Osteocyte (in vitro differentiated cells): ENCODE results near the gene NENF. TPM values are rescaled to one million over a fixed set of nuclear protein-coding genes. Genes with fewer than 3 reads are reported as not detected.

Experiments
- DNase-seq: peaks from one replicate; pipeline ENCODE4 v3.0.0; 2021; ENCODE audit warnings: mixed read lengths; ENCODE audit not compliant: unreplicated experiment; ENCODE audit errors: extremely low spot score
- H3K27ac Mint-ChIP-seq: one replicate; pipeline ENCODE4 v1.8.0; 2021; ENCODE audit warnings: mild to moderate bottlenecking, mixed read lengths; ENCODE audit not compliant: unreplicated experiment
- H3K27me3 Mint-ChIP-seq: one replicate; pipeline ENCODE4 v1.8.0; 2021; ENCODE audit warnings: mixed read lengths; ENCODE audit not compliant: unreplicated experiment
- H3K36me3 Mint-ChIP-seq: one replicate; pipeline ENCODE4 v1.8.0; 2021; ENCODE audit warnings: mixed read lengths; ENCODE audit not compliant: unreplicated experiment
- H3K4me1 Mint-ChIP-seq: one replicate; pipeline ENCODE4 v1.8.0; 2021; ENCODE audit warnings: mixed read lengths; ENCODE audit not compliant: unreplicated experiment
- H3K4me3 Mint-ChIP-seq: one replicate; pipeline ENCODE4 v1.8.0; 2021; ENCODE audit warnings: mild to moderate bottlenecking, moderate library complexity, mixed read lengths; ENCODE audit not compliant: unreplicated experiment
- H3K9me3 Mint-ChIP-seq: one replicate; pipeline ENCODE4 v1.8.0; 2021; ENCODE audit warnings: mixed read lengths; ENCODE audit not compliant: unreplicated experiment
- CTCF ChIP-seq: fragments of 200-600 bp; sonication (generic); IDR thresholded peaks from 2 replicates; pipeline ENCODE4 v1.5.0; 2021; ENCODE audit warnings: antibody characterized with exemption, mild to moderate bottlenecking, moderate library complexity
- total RNA-seq: library from RNA; stranded (reverse); gene quantifications from 2 replicates; pipeline ENCODE4 v1.2.1, GENCODE V29; 2021

NENF gene
- total RNA-seq, 1 donor from 2014 or later, result 55.9 TPM

DNA sequence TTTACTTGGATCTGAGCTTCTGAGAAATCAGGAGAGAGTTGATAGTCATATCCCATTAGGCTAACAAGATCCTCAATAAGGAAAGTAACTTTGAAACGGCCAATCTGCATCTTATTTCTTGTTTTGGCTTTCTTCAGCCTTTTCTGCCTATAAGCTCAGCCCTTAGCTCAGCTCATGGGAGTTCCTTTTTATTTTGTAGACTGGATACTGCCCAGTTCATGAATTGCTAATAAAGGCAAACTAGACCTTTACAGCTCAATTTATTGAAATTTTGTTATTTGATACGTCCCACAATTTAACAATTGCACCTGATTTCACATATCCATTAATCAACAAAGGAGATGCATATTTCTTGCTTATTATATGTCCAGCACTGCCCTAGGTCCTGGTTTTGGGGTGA is 22.7 kb downstream of the NENF start:
- no peak for DNase-seq
- no peak overlapping the region for H3K27ac Mint-ChIP-seq
- no peak overlapping the region for H3K4me3 Mint-ChIP-seq
- H3K27me3 Mint-ChIP-seq, result no peaks in the 10 kb centered on the region
- peaks cover 13% of the 10 kb centered on the region for H3K4me1 Mint-ChIP-seq
- peaks cover 7% of the 10 kb centered on the region for H3K9me3 Mint-ChIP-seq
- TF ChIP-seq CTCF, result no peak
- no peaks in the 10 kb centered on the region for H3K36me3 Mint-ChIP-seq

DNA sequence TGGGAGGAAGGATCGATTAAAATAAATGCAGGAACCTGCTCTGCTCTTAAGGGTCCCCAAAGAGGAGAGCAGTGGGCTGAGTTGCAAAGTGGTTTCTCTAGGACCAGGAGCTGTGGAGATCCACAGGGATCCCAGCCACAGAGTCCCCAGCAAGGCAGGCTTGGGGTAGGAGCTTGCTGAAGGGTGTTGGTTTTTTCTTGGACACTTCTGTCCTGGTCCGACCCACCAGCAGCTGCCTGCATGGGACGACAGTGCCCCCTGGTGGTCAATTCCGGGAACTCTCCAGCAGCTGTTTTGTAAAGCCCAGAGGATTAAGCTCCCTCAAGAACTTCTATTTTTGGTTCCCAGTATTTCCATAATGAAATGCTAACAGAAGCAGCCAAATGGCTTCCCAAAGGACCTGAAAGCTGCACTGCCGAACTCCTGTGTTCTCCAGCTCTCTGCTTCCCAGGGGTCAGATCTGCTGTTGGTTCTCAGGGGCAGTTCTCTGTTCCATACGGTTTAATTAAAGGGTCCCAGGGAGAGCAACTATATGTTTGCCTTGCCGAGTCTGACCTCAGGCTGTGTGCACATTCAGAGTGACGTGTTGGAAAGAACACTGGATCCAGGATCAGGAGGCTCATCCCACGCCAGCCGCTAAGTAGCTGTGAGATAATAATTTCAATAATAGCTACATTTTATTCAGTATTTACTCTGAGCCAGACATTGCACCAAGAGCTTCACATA is 23.2 kb downstream of the NENF start:
- Mint-ChIP-seq H3K4me3 (peak overlapping the region; percentile 29), H3K4me1 (peaks cover 13% of the 10 kb centered on the region), H3K27me3 (no peaks in the 10 kb centered on the region), H3K9me3 (peaks cover 7% of the 10 kb centered on the region), H3K36me3 (no peaks in the 10 kb centered on the region), H3K27ac (peak overlapping the region; percentile 44)
- peak; percentile 95 for TF ChIP-seq CTCF
- peak; percentile 95 for DNase-seq

- Mint-ChIP-seq H3K27me3 (no peaks in the 10 kb centered on the region), H3K4me3 (no peak overlapping the region), H3K27ac (no peak overlapping the region), H3K36me3 (no peaks in the 10 kb centered on the region), H3K9me3 (peaks cover 7% of the 10 kb centered on the region), H3K4me1 (peaks cover 8% of the 10 kb centered on the region)
- TF ChIP-seq CTCF, result peak; percentile 50
- DNase-seq, result no peak
These were observed 25.1 kb downstream of the NENF start for GRCh38 chr1:212457740-212458338.

GRCh38 chr1:212458817-212459216 is 26.1 kb downstream of the NENF start:
- Mint-ChIP-seq H3K27me3 (peaks cover 3% of the 10 kb centered on the region), H3K27ac (no peak overlapping the region), H3K36me3 (no peaks in the 10 kb centered on the region), H3K4me1 (peaks cover 5% of the 10 kb centered on the region), H3K9me3 (peaks cover 7% of the 10 kb centered on the region), H3K4me3 (no peak overlapping the region)
- no peak for DNase-seq
- no peak for TF ChIP-seq CTCF

DNA sequence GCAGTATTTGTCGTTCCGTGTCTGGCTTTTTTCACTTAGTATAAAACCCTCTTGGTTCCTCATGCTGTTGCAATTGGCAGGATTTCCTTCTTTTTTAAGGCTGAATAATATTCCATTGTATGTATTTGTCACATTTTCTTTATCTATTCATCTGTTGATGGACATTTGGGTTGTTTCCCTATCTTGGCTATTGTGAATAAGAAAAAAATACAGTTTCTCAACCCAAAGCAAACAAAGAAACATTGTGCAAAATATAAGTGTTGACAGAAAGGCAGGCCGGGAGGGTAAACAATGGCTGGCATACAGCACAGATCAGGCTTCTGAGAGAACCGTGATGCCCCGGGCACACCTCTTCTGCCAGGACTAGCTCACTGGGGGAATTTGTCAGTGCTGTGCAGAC is 26.9 kb downstream of the NENF start:
- Mint-ChIP-seq H3K27me3 (peaks cover 5% of the 10 kb centered on the region), H3K4me3 (no peak overlapping the region), H3K4me1 (peaks cover 5% of the 10 kb centered on the region), H3K36me3 (no peaks in the 10 kb centered on the region), H3K27ac (no peak overlapping the region), H3K9me3 (peaks cover 7% of the 10 kb centered on the region)
- no peak for TF ChIP-seq CTCF
- DNase-seq, result no peak
